ENCODE measurements around the gene SLC44A3. TPM values are rescaled to one million over a fixed set of nuclear protein-coding genes. Genes with fewer than 3 reads are reported as not detected.

The SLC44A3 gene
- total RNA-seq, 1 donor from 2014 or later = 70.4 TPM

DNA sequence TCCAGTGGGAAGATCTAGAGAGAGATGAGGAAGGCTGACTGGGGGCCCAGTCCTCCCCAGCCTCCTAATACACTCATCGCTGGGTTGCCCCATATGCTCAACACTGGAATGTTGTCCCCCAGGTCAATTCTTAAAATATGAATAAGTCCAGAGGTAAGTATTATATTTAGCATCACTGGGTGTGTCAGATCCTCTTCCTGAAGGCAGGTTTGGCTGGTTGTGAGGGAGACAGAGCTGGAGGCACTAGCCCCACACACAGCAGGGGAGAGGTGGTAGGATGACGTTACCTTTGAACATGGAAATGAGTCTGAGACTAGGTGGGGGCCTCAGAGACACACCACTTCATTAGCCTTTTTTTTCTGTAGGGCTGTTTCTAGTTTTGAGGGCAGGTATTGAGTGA lies 42.6 kb downstream of the SLC44A3 start:
- no peaks in the 10 kb centered on the region for H3K9me3 Mint-ChIP-seq (ENCODE audit: low read depth)
- no peaks in the 10 kb centered on the region for H3K27me3 Mint-ChIP-seq
- TF ChIP-seq, protein P1, sequence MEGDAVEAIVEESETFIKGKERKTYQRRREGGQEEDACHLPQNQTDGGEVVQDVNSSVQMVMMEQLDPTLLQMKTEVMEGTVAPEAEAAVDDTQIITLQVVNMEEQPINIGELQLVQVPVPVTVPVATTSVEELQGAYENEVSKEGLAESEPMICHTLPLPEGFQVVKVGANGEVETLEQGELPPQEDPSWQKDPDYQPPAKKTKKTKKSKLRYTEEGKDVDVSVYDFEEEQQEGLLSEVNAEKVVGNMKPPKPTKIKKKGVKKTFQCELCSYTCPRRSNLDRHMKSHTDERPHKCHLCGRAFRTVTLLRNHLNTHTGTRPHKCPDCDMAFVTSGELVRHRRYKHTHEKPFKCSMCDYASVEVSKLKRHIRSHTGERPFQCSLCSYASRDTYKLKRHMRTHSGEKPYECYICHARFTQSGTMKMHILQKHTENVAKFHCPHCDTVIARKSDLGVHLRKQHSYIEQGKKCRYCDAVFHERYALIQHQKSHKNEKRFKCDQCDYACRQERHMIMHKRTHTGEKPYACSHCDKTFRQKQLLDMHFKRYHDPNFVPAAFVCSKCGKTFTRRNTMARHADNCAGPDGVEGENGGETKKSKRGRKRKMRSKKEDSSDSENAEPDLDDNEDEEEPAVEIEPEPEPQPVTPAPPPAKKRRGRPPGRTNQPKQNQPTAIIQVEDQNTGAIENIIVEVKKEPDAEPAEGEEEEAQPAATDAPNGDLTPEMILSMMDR (IDR thresholded peaks at IDR 0.05; ENCODE audit: unreplicated experiment) = no peak
- peaks cover 45% of the 10 kb centered on the region for H3K4me1 Mint-ChIP-seq (ENCODE audit: low read depth)
- no peak overlapping the region for H3K4me3 Mint-ChIP-seq (ENCODE audit: low read depth)
- peaks cover 34% of the 10 kb centered on the region for H3K36me3 Mint-ChIP-seq (ENCODE audit: insufficient read depth)
- peak overlapping the region; percentile 85 for H3K27ac Mint-ChIP-seq
- no peak for DNase-seq (ENCODE audit: low spot score, unreplicated experiment)

DNA sequence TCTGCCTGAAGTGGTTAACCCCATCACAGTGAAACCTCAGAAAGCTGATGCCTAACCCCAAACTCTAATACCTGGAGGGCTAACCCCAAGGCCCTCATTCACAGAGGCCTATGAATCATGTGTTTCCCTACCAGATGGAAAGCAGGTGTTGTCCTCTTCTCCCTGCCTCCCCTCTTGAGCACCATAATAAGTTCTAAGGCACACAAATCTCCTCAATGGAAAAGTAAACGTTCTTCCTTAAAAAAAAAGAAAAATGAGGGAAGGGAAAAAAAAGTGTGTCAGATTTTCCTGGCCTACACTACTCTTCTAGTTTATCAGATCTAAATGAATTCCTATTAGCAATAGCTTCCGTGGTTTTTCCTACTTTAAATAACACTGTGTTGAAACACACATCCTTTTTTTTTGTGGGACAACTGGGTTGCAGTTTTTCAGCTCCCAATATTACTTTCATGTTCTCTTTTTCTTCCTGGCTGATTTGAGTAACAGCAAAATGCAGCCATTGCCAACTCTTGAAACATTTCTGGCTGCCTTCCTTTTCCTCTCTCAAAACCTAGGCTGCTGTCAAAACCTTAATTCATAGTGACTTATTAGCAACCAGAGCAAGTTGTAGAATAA lies 43.2 kb downstream of the SLC44A3 start:
- Mint-ChIP-seq H3K27me3 (no peaks in the 10 kb centered on the region), H3K27ac (peak overlapping the region; percentile 97), H3K4me1 (ENCODE audit: low read depth) (peaks cover 45% of the 10 kb centered on the region), H3K36me3 (ENCODE audit: insufficient read depth) (peaks cover 33% of the 10 kb centered on the region), H3K4me3 (ENCODE audit: low read depth) (peak overlapping the region; percentile 55), H3K9me3 (ENCODE audit: low read depth) (no peaks in the 10 kb centered on the region)
- TF ChIP-seq, protein P1 (IDR thresholded peaks at IDR 0.05; ENCODE audit: unreplicated experiment) = no peak
- no peak for DNase-seq (ENCODE audit: low spot score, unreplicated experiment)

DNA sequence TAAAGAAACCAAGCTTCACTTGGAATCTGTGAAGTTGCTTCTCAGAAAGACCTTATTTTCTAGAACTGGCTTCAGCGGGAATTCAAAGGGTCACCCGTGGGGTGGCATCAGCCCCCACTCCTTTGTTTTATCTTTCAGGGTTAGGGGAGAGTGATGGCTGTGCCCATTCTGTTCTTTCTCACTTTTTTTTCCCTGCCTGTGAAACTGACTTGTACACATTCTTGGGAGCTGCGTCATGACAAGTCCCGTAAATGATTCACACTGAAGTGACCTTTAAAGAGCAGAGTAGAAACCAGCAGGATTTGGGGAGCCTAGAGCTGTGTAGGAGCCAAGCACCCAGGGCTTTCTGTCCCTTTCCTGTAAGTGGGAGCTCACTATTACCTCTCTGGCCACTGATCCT lies 43.8 kb downstream of the SLC44A3 start:
- H3K9me3 Mint-ChIP-seq (ENCODE audit: low read depth) = no peaks in the 10 kb centered on the region
- TF ChIP-seq, protein P1 (IDR thresholded peaks at IDR 0.05; ENCODE audit: unreplicated experiment) = no peak

DNA sequence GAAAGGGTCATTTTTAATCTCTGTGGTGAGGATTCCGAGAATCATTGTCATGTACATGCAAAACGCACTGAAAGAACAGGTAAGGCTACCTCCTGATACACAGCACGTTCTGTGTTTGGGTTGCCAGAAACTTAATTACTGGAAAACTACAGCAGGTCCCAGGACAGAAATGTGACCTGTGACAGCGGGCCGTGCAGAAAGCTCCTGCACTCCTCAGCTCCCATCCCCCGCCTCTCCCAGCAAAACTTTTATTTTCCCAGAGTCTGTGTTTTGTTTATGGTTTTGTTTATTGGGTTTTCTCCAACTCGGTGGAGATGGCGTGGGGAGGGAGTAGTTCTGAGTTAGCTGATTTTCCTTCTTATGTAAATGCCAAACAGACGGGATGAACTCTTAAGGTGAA lies 44.7 kb downstream of the SLC44A3 start:
- Mint-ChIP-seq H3K27me3 (no peaks in the 10 kb centered on the region), H3K4me3 (ENCODE audit: low read depth) (peak overlapping the region; percentile 11), H3K27ac (peak overlapping the region; percentile 97), H3K9me3 (ENCODE audit: low read depth) (no peaks in the 10 kb centered on the region), H3K4me1 (ENCODE audit: low read depth) (peaks cover 45% of the 10 kb centered on the region), H3K36me3 (ENCODE audit: insufficient read depth) (peaks cover 35% of the 10 kb centered on the region)
- no peak for DNase-seq (ENCODE audit: low spot score, unreplicated experiment)
- TF ChIP-seq, protein P1 (IDR thresholded peaks at IDR 0.05; ENCODE audit: unreplicated experiment) = no peak

More for the DNA sequence above, 43.8 kb downstream of the SLC44A3 start:
- Mint-ChIP-seq H3K4me3 (ENCODE audit: low read depth) (peak overlapping the region; percentile 55), H3K4me1 (ENCODE audit: low read depth) (peaks cover 45% of the 10 kb centered on the region), H3K27ac (peak overlapping the region; percentile 97), H3K27me3 (no peaks in the 10 kb centered on the region), H3K36me3 (ENCODE audit: insufficient read depth) (peaks cover 33% of the 10 kb centered on the region)
- DNase-seq (ENCODE audit: low spot score, unreplicated experiment) = no peak

DNA sequence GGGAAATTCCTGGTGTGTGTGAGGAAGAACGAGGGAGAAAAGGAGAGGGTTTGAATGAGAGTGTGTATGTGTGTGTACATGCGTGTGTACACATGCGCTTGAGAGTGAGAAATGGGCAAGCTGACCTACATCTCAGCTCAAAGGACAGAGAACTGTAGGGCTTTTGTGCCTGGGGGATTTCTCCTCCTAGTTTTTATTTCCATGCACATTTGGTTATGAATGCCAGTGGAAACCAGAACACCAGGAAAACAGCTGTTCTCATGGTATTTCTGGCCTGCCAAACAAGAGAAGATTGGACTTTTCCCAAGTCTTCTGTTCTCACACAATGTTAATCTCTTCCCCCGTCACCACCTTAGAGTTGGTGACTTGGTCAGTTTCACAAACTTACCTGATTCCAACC lies 45.2 kb downstream of the SLC44A3 start:
- DNase-seq (ENCODE audit: low spot score, unreplicated experiment) = no peak
- Mint-ChIP-seq H3K36me3 (ENCODE audit: insufficient read depth) (peaks cover 37% of the 10 kb centered on the region), H3K4me1 (ENCODE audit: low read depth) (peaks cover 45% of the 10 kb centered on the region), H3K9me3 (ENCODE audit: low read depth) (no peaks in the 10 kb centered on the region), H3K27ac (peak overlapping the region; percentile 97), H3K27me3 (no peaks in the 10 kb centered on the region), H3K4me3 (ENCODE audit: low read depth) (no peak overlapping the region)
- TF ChIP-seq, protein P1 (IDR thresholded peaks at IDR 0.05; ENCODE audit: unreplicated experiment) = no peak
